T-helper 22 cell (primary cell): ENCODE measurements around the gene PPP2R2C.

Source experiments
- DNase-seq: peaks from one replicate; pipeline ENCODE4 v3.0.0-alpha.2; 2020; ENCODE audit warnings: low read depth

Gene PPP2R2C

GRCh38 chr4:6472387-6473263 is at the start of gene PPP2R2C:
Gene PPP2R2C, minus strand, starts transcription at chr4:6472614. Its CDS starts 385 bp downstream, at chr4:6472229.
- DNase-seq: no peak

GRCh38 chr4:6520978-6521377 is 48.6 kb upstream of the PPP2R2C start:
- DNase-seq: no peak

GRCh38 chr4:6520051-6520636 is 47.7 kb upstream of the PPP2R2C start:
- DNase-seq: no peak

GRCh38 chr4:6517171-6517570 is 44.8 kb upstream of the PPP2R2C start:
- no peak for DNase-seq

GRCh38 chr4:6516762-6517161 is 44.3 kb upstream of the PPP2R2C start:
- DNase-seq: no peak

GRCh38 chr4:6516281-6516680 is 43.9 kb upstream of the PPP2R2C start:
- no peak for DNase-seq

GRCh38 chr4:6513678-6514077 is 41.3 kb upstream of the PPP2R2C start:
- no peak for DNase-seq

GRCh38 chr4:6509587-6509986 is 37.2 kb upstream of the PPP2R2C start:
- DNase-seq: no peak

- no peak for DNase-seq
These were observed 34.9 kb upstream of the PPP2R2C start for GRCh38 chr4:6507345-6507744.

- no peak for DNase-seq
These were observed 34.3 kb upstream of the PPP2R2C start for GRCh38 chr4:6506616-6507140.

GRCh38 chr4:6504900-6505496 is 32.6 kb upstream of the PPP2R2C start:
- DNase-seq: no peak

- no peak for DNase-seq
These were observed 30.5 kb upstream of the PPP2R2C start for GRCh38 chr4:6502747-6503465.

- DNase-seq: no peak
These were observed 29.7 kb upstream of the PPP2R2C start for GRCh38 chr4:6502147-6502546.

GRCh38 chr4:6501171-6501570 is 28.8 kb upstream of the PPP2R2C start:
- no peak for DNase-seq

GRCh38 chr4:6500481-6501140 is 28.2 kb upstream of the PPP2R2C start:
- DNase-seq: no peak

GRCh38 chr4:6499238-6499600 is 26.8 kb upstream of the PPP2R2C start:
- no peak for DNase-seq

- DNase-seq: no peak
These were observed 26.3 kb upstream of the PPP2R2C start for GRCh38 chr4:6498511-6499237.

- DNase-seq: no peak
These were observed 25.4 kb upstream of the PPP2R2C start for GRCh38 chr4:6497796-6498195.

- no peak for DNase-seq
These were observed 23.3 kb upstream of the PPP2R2C start for GRCh38 chr4:6495736-6496135.

- DNase-seq: no peak
These were observed 22.8 kb upstream of the PPP2R2C start for GRCh38 chr4:6495296-6495590.
